Measurements from ENCODE around the gene IQCK.

IQCK gene

GRCh38 chr16:19717314-19717713 is 757 bp upstream of the IQCK start:
- peaks cover 39% of the 10 kb centered on the region for H3K79me2 ChIP-seq
- no peaks in the 10 kb centered on the region for H3K27me3 ChIP-seq (ENCODE audit: control insufficient read depth, insufficient read depth, low read length)
- peak overlapping the region; percentile 90 for H3K27ac ChIP-seq
- peaks cover 26% of the 10 kb centered on the region for H3K4me1 ChIP-seq
- no peak for TF ChIP-seq CTCF (IDR thresholded peaks at IDR 0.05)
- H3K4me3 ChIP-seq (ENCODE audit: low read depth, low read length): peak overlapping the region; percentile 87
- no peaks in the 10 kb centered on the region for H3K36me3 ChIP-seq (ENCODE audit: control insufficient read depth, insufficient read depth, low read length)
- H3K4me2 ChIP-seq (ENCODE audit: low read length): peak overlapping the region; percentile 88
- H2AFZ ChIP-seq: peak overlapping the region; percentile 85
- H3K9ac ChIP-seq: peak overlapping the region; percentile 0
- H3K9me3 ChIP-seq (ENCODE audit: control insufficient read depth, low read length): no peaks in the 10 kb centered on the region

- TF ChIP-seq CTCF (IDR thresholded peaks at IDR 0.05): no peak
- Histone ChIP-seq H3K9me3 (ENCODE audit: control insufficient read depth, low read length) (no peaks in the 10 kb centered on the region), H3K27me3 (ENCODE audit: control insufficient read depth, insufficient read depth, low read length) (no peaks in the 10 kb centered on the region), H3K9ac (peak overlapping the region; percentile 47), H3K4me2 (ENCODE audit: low read length) (peak overlapping the region; percentile 88), H3K4me3 (ENCODE audit: low read depth, low read length) (peak overlapping the region; percentile 87), H3K79me2 (peaks cover 40% of the 10 kb centered on the region), H3K4me1 (peaks cover 26% of the 10 kb centered on the region), H3K27ac (peak overlapping the region; percentile 90), H3K36me3 (ENCODE audit: control insufficient read depth, insufficient read depth, low read length) (no peaks in the 10 kb centered on the region), H2AFZ (peak overlapping the region; percentile 85)
Observed at GRCh38 chr16:19718624-19718965, 524 bp downstream of the IQCK start.

- no peak for TF ChIP-seq CTCF (IDR thresholded peaks at IDR 0.05)
- peaks cover 12% of the 10 kb centered on the region for H3K4me1 ChIP-seq
- H3K27ac ChIP-seq: peak overlapping the region; percentile 37
- H3K9me3 ChIP-seq (ENCODE audit: control insufficient read depth, low read length): no peaks in the 10 kb centered on the region
- H3K79me2 ChIP-seq: peaks cover 31% of the 10 kb centered on the region
- H2AFZ ChIP-seq: no peak overlapping the region
- no peaks in the 10 kb centered on the region for H3K36me3 ChIP-seq (ENCODE audit: control insufficient read depth, insufficient read depth, low read length)
- H3K27me3 ChIP-seq (ENCODE audit: control insufficient read depth, insufficient read depth, low read length): no peaks in the 10 kb centered on the region
- H3K9ac ChIP-seq: no peak overlapping the region
- H3K4me3 ChIP-seq (ENCODE audit: low read depth, low read length): no peak overlapping the region
- no peak overlapping the region for H3K4me2 ChIP-seq (ENCODE audit: low read length)
Observed at GRCh38 chr16:19722269-19722952, 4.3 kb downstream of the IQCK start.

GRCh38 chr16:19722981-19723380 is 4.9 kb downstream of the IQCK start:
- H3K4me1 ChIP-seq: peaks cover 12% of the 10 kb centered on the region
- H3K9me3 ChIP-seq (ENCODE audit: control insufficient read depth, low read length): no peaks in the 10 kb centered on the region
- no peak overlapping the region for H3K4me3 ChIP-seq (ENCODE audit: low read depth, low read length)
- no peak for TF ChIP-seq CTCF (IDR thresholded peaks at IDR 0.05)
- no peaks in the 10 kb centered on the region for H3K27me3 ChIP-seq (ENCODE audit: control insufficient read depth, insufficient read depth, low read length)
- no peak overlapping the region for H3K9ac ChIP-seq
- peaks cover 31% of the 10 kb centered on the region for H3K79me2 ChIP-seq
- no peaks in the 10 kb centered on the region for H3K36me3 ChIP-seq (ENCODE audit: control insufficient read depth, insufficient read depth, low read length)
- H2AFZ ChIP-seq: no peak overlapping the region
- no peak overlapping the region for H3K4me2 ChIP-seq (ENCODE audit: low read length)
- no peak overlapping the region for H3K27ac ChIP-seq

- H3K9ac ChIP-seq: no peak overlapping the region
- H3K27ac ChIP-seq: no peak overlapping the region
- H3K4me1 ChIP-seq: peaks cover 8% of the 10 kb centered on the region
- no peak overlapping the region for H2AFZ ChIP-seq
- no peak overlapping the region for H3K4me2 ChIP-seq (ENCODE audit: low read length)
- TF ChIP-seq CTCF (IDR thresholded peaks at IDR 0.05): no peak
- no peaks in the 10 kb centered on the region for H3K27me3 ChIP-seq (ENCODE audit: control insufficient read depth, insufficient read depth, low read length)
- H3K36me3 ChIP-seq (ENCODE audit: control insufficient read depth, insufficient read depth, low read length): no peaks in the 10 kb centered on the region
- no peak overlapping the region for H3K4me3 ChIP-seq (ENCODE audit: low read depth, low read length)
- H3K79me2 ChIP-seq: peaks cover 9% of the 10 kb centered on the region
- H3K9me3 ChIP-seq (ENCODE audit: control insufficient read depth, low read length): no peaks in the 10 kb centered on the region
Observed at GRCh38 chr16:19728636-19728965, 10.5 kb downstream of the IQCK start.
